ENCODE results near the gene C17orf107. TPM values are rescaled to one million over a fixed set of nuclear protein-coding genes. Genes with fewer than 3 reads are reported as not detected.

Gene C17orf107
- total and polyA plus RNA-seq, 2 donors (not counting 1 experiment from before 2014, with no cell fraction given) = 3.9 to 4.6 TPM

DNA sequence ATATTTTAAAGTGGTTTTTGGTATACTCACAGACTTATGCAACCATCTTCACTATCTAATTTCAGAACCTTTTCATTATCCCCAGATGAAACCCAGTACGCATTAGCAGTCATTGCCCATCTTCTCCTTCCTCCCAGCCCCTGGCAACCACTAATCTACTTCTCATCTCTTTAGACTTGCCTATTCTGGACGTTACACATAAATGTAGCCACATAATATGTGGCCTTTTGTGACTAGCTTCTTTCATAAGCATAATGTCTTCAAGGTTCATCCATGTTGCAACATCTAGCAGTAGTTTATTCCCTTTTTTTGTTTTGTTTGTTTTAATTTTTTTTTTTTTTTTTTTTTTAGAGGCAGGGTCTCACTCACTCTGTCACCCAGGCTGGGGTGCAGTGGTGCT is 28.5 kb upstream of the C17orf107 start:
- intact Hi-C loops (cut with micrococcal nuclease) = no loop called here
- H3K27me3 Mint-ChIP-seq = no peaks in the 10 kb centered on the region
- H3K4me1 Mint-ChIP-seq = no peaks in the 10 kb centered on the region
- no peak overlapping the region for H3K9ac ChIP-seq (ENCODE audit: low read length)
- ATAC-seq (ENCODE audit: low read depth) (no peak), DNase-seq (no peak)
- H3K79me2 ChIP-seq (ENCODE audit: control insufficient read depth, insufficient read depth, low read length) = peaks cover 23% of the 10 kb centered on the region
- H3K36me3 ChIP-seq (replicated peaks in 1 of 2; ENCODE audit: control extremely low read depth in 1 of 2, control insufficient read depth in 1 of 2, extremely low read depth in 1 of 2, insufficient read depth in 2 of 2, low read length in 1 of 2) = peaks cover 0 to 12% of the 10 kb centered on the region in 2 experiments
- TF ChIP-seq, protein P1, sequence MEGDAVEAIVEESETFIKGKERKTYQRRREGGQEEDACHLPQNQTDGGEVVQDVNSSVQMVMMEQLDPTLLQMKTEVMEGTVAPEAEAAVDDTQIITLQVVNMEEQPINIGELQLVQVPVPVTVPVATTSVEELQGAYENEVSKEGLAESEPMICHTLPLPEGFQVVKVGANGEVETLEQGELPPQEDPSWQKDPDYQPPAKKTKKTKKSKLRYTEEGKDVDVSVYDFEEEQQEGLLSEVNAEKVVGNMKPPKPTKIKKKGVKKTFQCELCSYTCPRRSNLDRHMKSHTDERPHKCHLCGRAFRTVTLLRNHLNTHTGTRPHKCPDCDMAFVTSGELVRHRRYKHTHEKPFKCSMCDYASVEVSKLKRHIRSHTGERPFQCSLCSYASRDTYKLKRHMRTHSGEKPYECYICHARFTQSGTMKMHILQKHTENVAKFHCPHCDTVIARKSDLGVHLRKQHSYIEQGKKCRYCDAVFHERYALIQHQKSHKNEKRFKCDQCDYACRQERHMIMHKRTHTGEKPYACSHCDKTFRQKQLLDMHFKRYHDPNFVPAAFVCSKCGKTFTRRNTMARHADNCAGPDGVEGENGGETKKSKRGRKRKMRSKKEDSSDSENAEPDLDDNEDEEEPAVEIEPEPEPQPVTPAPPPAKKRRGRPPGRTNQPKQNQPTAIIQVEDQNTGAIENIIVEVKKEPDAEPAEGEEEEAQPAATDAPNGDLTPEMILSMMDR (IDR thresholded peaks at IDR 0.05) = no peak
- no peak for TF ChIP-seq EZH2 (IDR thresholded peaks at IDR 0.05; ENCODE audit: borderline replicate concordance, insufficient read depth, low read depth, low read length, poor library complexity, severe bottlenecking)
- no peak overlapping the region for H3K4me2 ChIP-seq (replicated peaks; ENCODE audit: low read depth, low read length, poor library complexity, severe bottlenecking)
- ChIA-PET POLR2A (interaction anchor here (0.7 kb wide), 1 partner anchor 11 kb away, joined by 3 read pairs; no protein-coding TSS in a partner anchor), CTCF (no interaction called here)
- H2AFZ ChIP-seq (ENCODE audit: insufficient read depth, low read depth, low read length, poor library complexity, severe bottlenecking) = no peak overlapping the region
- no peaks in the 10 kb centered on the region for H3K4me1 ChIP-seq (ENCODE audit: control insufficient read depth in 2 of 2, insufficient read depth in 2 of 2, low read length in 2 of 2)
- H3K4me3 ChIP-seq (ENCODE audit: control extremely low read depth in 1 of 5, extremely low read depth in 1 of 5, insufficient read depth in 1 of 5, low read depth in 2 of 5, low read length in 4 of 5) = no peak overlapping the region
- no peaks in the 10 kb centered on the region for H3K27me3 ChIP-seq (replicated peaks in 1 of 4; ENCODE audit: control extremely low read depth in 1 of 4, control insufficient read depth in 3 of 4, insufficient read depth in 4 of 4, low read length in 3 of 4)
- H3K9me3 Mint-ChIP-seq (ENCODE audit: insufficient read depth) = no peaks in the 10 kb centered on the region
- H4K20me1 ChIP-seq (ENCODE audit: control insufficient read depth, insufficient read depth, low read length, poor library complexity, severe bottlenecking) = peaks cover 19% of the 10 kb centered on the region
- H3K4me3 Mint-ChIP-seq = no peak overlapping the region
- WGBS (ENCODE audit: insufficient coverage) = 92% methylated on average over 1 of the region's 2 CpGs
- H3K27ac Mint-ChIP-seq = no peak overlapping the region
- H3K9me3 ChIP-seq (ENCODE audit: control extremely low read depth in 1 of 3, control insufficient read depth in 2 of 3, insufficient read depth in 1 of 3, low read length in 2 of 3) = no peaks in the 10 kb centered on the region
- H3K27ac ChIP-seq (ENCODE audit: low read length in 2 of 2) = no peak overlapping the region

DNA sequence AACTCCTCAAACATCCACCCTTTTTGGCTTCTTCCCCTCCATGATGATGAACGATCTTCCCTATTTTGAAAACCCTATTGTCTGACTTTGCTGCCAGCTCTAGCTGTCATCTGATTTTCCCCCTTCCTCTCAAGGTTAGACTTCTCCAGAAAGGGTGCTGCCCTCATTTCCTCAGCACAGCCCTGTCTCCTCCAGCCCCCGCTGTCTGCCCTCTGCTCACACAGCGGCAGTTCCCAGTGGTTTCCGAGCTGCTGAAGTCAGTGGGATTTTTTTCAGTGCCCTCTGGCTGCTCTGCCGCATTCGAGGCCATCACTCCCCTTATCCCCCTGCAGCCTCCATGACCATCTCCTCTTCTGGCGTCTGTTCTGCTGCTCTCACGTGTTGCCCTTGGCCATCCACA is 26.6 kb upstream of the C17orf107 start:
- no peak overlapping the region for H3K27ac Mint-ChIP-seq

More for the DNA sequence above, 26.6 kb upstream of the C17orf107 start:
- Histone ChIP-seq H3K9me3 (ENCODE audit: control extremely low read depth in 1 of 3, control insufficient read depth in 2 of 3, insufficient read depth in 1 of 3, low read length in 2 of 3) (no peaks in the 10 kb centered on the region), H4K20me1 (ENCODE audit: control insufficient read depth, insufficient read depth, low read length, poor library complexity, severe bottlenecking) (peaks cover 19% of the 10 kb centered on the region), H3K27me3 (replicated peaks in 1 of 4; ENCODE audit: control extremely low read depth in 1 of 4, control insufficient read depth in 3 of 4, insufficient read depth in 4 of 4, low read length in 3 of 4) (no peaks in the 10 kb centered on the region), H3K36me3 (replicated peaks in 1 of 2; ENCODE audit: control extremely low read depth in 1 of 2, control insufficient read depth in 1 of 2, extremely low read depth in 1 of 2, insufficient read depth in 2 of 2, low read length in 1 of 2) (peaks cover 0 to 12% of the 10 kb centered on the region in 2 experiments), H3K27ac (ENCODE audit: low read length in 2 of 2) (no peak overlapping the region), H2AFZ (ENCODE audit: insufficient read depth, low read depth, low read length, poor library complexity, severe bottlenecking) (no peak overlapping the region), H3K79me2 (ENCODE audit: control insufficient read depth, insufficient read depth, low read length) (peaks cover 23% of the 10 kb centered on the region), H3K9ac (ENCODE audit: low read length) (no peak overlapping the region), H3K4me2 (replicated peaks; ENCODE audit: low read depth, low read length, poor library complexity, severe bottlenecking) (no peak overlapping the region), H3K4me3 (ENCODE audit: control extremely low read depth in 1 of 5, extremely low read depth in 1 of 5, insufficient read depth in 1 of 5, low read depth in 2 of 5, low read length in 4 of 5) (no peak overlapping the region), H3K4me1 (ENCODE audit: control insufficient read depth in 2 of 2, insufficient read depth in 2 of 2, low read length in 2 of 2) (no peaks in the 10 kb centered on the region)
- POLR2A ChIA-PET = interaction anchor here (1.0 kb wide), 1 partner anchor 17 kb away, joined by 4 read pairs; no protein-coding TSS in a partner anchor
- DNase-seq (no peak), ATAC-seq (ENCODE audit: low read depth) (no peak)
- Mint-ChIP-seq H3K4me3 (no peak overlapping the region), H3K4me1 (no peaks in the 10 kb centered on the region), H3K27me3 (no peaks in the 10 kb centered on the region), H3K9me3 (ENCODE audit: insufficient read depth) (no peaks in the 10 kb centered on the region)
- TF ChIP-seq, protein P1 (IDR thresholded peaks at IDR 0.05) = no peak
- no peak for TF ChIP-seq EZH2 (IDR thresholded peaks at IDR 0.05; ENCODE audit: borderline replicate concordance, insufficient read depth, low read depth, low read length, poor library complexity, severe bottlenecking)
- CTCF ChIA-PET = interaction anchor here (0.8 kb wide), 1 partner anchor 9 kb away, joined by 3 read pairs; no protein-coding TSS in a partner anchor
- intact Hi-C loops (cut with micrococcal nuclease) = no loop called here
- WGBS (ENCODE audit: insufficient coverage) = 70% methylated on average over 8 of the region's 8 CpGs
